ENCODE results near the gene ZNF880. TPM values are rescaled to one million over a fixed set of nuclear protein-coding genes. Genes with fewer than 3 reads are reported as not detected.
A peak's percentile ranks its signal among the peaks of the same experiment; 100 is the strongest.
"Not testable (repeated sequence)": the region's sequence is repeated elsewhere in the genome, so short reads cannot be mapped to it uniquely, and the experiment has no call there.

Gene ZNF880
- total RNA-seq = 15.6 TPM

GRCh38 chr19:52369559-52370340 is at the start of gene ZNF880:
TSS of gene ZNF880 (plus strand) at chr19:52369923. CDS start at chr19:52369966, 43 bp downstream.
- Histone ChIP-seq H3K9me3 (ENCODE audit: low read depth, low read length) (peaks cover 42% of the 10 kb centered on the region), H3K27me3 (ENCODE audit: insufficient read depth, low read length) (no peaks in the 10 kb centered on the region), H3K4me1 (ENCODE audit: insufficient read depth, low read length) (peaks cover 4% of the 10 kb centered on the region), H3K4me3 (ENCODE audit: low read length) (peak within 1 kb of the TSS; percentile 71)

- no peaks in the 10 kb centered on the region for H3K4me1 ChIP-seq (ENCODE audit: insufficient read depth, low read length)
- no peaks in the 10 kb centered on the region for H3K27me3 ChIP-seq (ENCODE audit: insufficient read depth, low read length)
- H3K4me3 ChIP-seq (ENCODE audit: low read length) = no peak overlapping the region
- peaks cover 96% of the 10 kb centered on the region for H3K9me3 ChIP-seq (ENCODE audit: low read depth, low read length)
These were observed 47.3 kb upstream of the ZNF880 start for GRCh38 chr19:52322429-52322828.

DNA sequence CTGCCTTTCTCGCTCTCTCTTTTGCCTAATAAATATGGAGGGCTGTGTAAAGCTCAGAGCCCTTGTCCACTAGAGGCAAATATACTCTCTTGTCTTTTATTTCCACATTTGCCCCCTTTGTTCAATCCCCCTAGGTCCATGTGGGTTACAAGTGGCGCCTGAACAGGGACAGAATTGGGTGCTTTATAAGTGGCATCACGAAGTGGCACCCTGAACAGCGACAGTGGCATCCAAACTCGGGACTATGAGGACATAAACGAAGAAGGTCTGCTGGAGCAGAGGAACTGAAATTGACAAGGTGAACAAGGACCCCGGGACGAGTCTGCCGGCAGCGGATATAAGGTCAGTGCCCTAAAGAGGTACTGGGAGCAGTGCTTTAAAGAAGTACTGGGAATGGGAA is 38.0 kb upstream of the ZNF880 start:
- H3K4me1 ChIP-seq (ENCODE audit: insufficient read depth, low read length) = peaks cover 5% of the 10 kb centered on the region
- H3K9me3 ChIP-seq (ENCODE audit: low read depth, low read length) = peaks cover 63% of the 10 kb centered on the region
- H3K27me3 ChIP-seq (ENCODE audit: insufficient read depth, low read length) = no peaks in the 10 kb centered on the region
- H3K4me3 ChIP-seq (ENCODE audit: low read length) = no peak overlapping the region

- H3K27me3 ChIP-seq (ENCODE audit: insufficient read depth, low read length) = no peaks in the 10 kb centered on the region
- peaks cover 30% of the 10 kb centered on the region for H3K9me3 ChIP-seq (ENCODE audit: low read depth, low read length)
- H3K4me1 ChIP-seq (ENCODE audit: insufficient read depth, low read length) = peaks cover 10% of the 10 kb centered on the region
- H3K4me3 ChIP-seq (ENCODE audit: low read length) = peak overlapping the region; percentile 80
These were observed 34.0 kb upstream of the ZNF880 start for GRCh38 chr19:52335768-52336116.

GRCh38 chr19:52336117-52336790 is 33.5 kb upstream of the ZNF880 start, which contains the start of gene ZNF610:
TSS of gene ZNF610 (plus strand) at chr19:52336243. CDS start at chr19:52349173, 12,930 bp downstream.
- Histone ChIP-seq H3K27me3 (ENCODE audit: insufficient read depth, low read length) (no peaks in the 10 kb centered on the region), H3K4me3 (ENCODE audit: low read length) (peak within 1 kb of the TSS; percentile 80), H3K4me1 (ENCODE audit: insufficient read depth, low read length) (peaks cover 10% of the 10 kb centered on the region), H3K9me3 (ENCODE audit: low read depth, low read length) (peaks cover 25% of the 10 kb centered on the region)

GRCh38 chr19:52336791-52337381 is 32.8 kb upstream of the ZNF880 start:
- no peaks in the 10 kb centered on the region for H3K27me3 ChIP-seq (ENCODE audit: insufficient read depth, low read length)
- peaks cover 10% of the 10 kb centered on the region for H3K4me1 ChIP-seq (ENCODE audit: insufficient read depth, low read length)
- H3K9me3 ChIP-seq (ENCODE audit: low read depth, low read length) = peaks cover 19% of the 10 kb centered on the region
- H3K4me3 ChIP-seq (ENCODE audit: low read length) = peak overlapping the region; percentile 80

DNA sequence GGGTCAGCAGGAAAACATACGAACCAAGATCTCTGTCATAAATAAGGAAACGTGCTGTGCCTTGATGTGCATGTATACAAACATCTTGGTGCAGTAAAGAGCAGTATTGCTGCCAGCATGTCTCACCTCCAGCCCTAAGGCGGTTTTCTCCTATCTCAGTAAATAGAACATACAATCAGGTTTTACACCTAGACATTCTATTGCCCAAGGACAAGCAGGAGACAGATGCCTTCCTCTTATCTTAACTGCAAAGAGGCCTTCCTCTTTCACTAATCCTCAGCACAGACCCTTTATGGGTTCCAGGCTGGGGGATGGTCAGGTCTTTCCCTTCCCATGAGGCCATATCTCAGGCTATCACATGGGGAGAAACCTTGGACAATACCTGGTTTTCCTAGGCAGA is 30.7 kb upstream of the ZNF880 start:
- H3K27me3 ChIP-seq (ENCODE audit: insufficient read depth, low read length); H3K9me3 ChIP-seq (ENCODE audit: low read depth, low read length); H3K4me3 ChIP-seq (ENCODE audit: low read length); H3K4me1 ChIP-seq (ENCODE audit: insufficient read depth, low read length): not testable (repeated sequence)

GRCh38 chr19:52343548-52343947 is 26.2 kb upstream of the ZNF880 start:
- no peaks in the 10 kb centered on the region for H3K27me3 ChIP-seq (ENCODE audit: insufficient read depth, low read length)
- H3K9me3 ChIP-seq (ENCODE audit: low read depth, low read length) = peaks cover 6% of the 10 kb centered on the region
- no peak overlapping the region for H3K4me3 ChIP-seq (ENCODE audit: low read length)
- no peaks in the 10 kb centered on the region for H3K4me1 ChIP-seq (ENCODE audit: insufficient read depth, low read length)

- Histone ChIP-seq H3K9me3 (ENCODE audit: low read depth, low read length) (peaks cover 6% of the 10 kb centered on the region), H3K27me3 (ENCODE audit: insufficient read depth, low read length) (no peaks in the 10 kb centered on the region), H3K4me1 (ENCODE audit: insufficient read depth, low read length) (no peaks in the 10 kb centered on the region), H3K4me3 (ENCODE audit: low read length) (no peak overlapping the region)
These were observed 24.6 kb upstream of the ZNF880 start for GRCh38 chr19:52345162-52345561.

- H3K27me3 ChIP-seq (ENCODE audit: insufficient read depth, low read length) = no peaks in the 10 kb centered on the region
- peaks cover 10% of the 10 kb centered on the region for H3K9me3 ChIP-seq (ENCODE audit: low read depth, low read length)
- no peak overlapping the region for H3K4me3 ChIP-seq (ENCODE audit: low read length)
- no peaks in the 10 kb centered on the region for H3K4me1 ChIP-seq (ENCODE audit: insufficient read depth, low read length)
These were observed 18.2 kb upstream of the ZNF880 start for GRCh38 chr19:52351512-52351911.

DNA sequence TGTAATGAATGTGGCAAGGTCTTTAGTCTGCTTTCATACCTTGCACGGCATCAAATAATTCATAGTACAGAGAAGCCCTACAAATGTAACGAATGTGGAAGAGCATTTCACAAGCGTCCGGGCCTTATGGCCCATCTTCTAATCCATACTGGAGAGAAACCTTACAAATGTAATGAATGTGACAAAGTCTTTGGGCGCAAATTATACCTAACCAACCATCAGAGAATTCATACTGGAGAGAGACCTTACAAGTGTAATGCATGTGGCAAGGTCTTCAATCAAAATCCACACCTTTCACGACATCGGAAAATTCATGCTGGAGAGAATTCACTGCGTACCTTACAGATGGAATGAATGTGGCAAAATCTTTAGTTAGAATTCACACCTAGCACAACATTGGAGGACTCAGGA is 3.3 kb upstream of the ZNF880 start:
- H3K27me3 ChIP-seq (ENCODE audit: insufficient read depth, low read length) = no peaks in the 10 kb centered on the region
- peaks cover 4% of the 10 kb centered on the region for H3K4me1 ChIP-seq (ENCODE audit: insufficient read depth, low read length)
- H3K4me3 ChIP-seq (ENCODE audit: low read length) = no peak overlapping the region
- peaks cover 58% of the 10 kb centered on the region for H3K9me3 ChIP-seq (ENCODE audit: low read depth, low read length)

DNA sequence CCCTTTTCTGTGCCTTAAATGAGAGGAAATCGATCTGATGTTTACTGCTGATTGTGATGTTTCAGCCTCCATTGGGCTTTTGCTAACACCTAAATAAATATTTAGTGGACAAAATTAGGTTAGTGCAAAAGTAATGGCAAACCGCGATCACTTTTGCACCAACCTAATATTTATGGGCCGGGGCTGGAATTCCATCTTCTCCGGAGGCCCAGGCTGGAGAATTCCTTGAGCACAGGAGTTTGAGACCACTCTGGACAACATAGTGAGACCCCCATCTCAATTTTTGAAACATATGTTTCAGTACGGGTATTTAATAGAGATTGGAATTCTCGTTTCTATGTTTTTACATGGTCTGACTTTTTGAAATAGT is 603 bp downstream of the ZNF880 start:
- Histone ChIP-seq H3K4me1 (ENCODE audit: insufficient read depth, low read length) (peaks cover 4% of the 10 kb centered on the region), H3K4me3 (ENCODE audit: low read length) (peak overlapping the region; percentile 71), H3K27me3 (ENCODE audit: insufficient read depth, low read length) (no peaks in the 10 kb centered on the region), H3K9me3 (ENCODE audit: low read depth, low read length) (peaks cover 36% of the 10 kb centered on the region)

GRCh38 chr19:52391135-52391534 is 21.4 kb downstream of the ZNF880 start:
- H3K9me3 ChIP-seq (ENCODE audit: low read depth, low read length) = peaks cover 30% of the 10 kb centered on the region
- H3K4me1 ChIP-seq (ENCODE audit: insufficient read depth, low read length) = no peaks in the 10 kb centered on the region
- H3K4me3 ChIP-seq (ENCODE audit: low read length) = no peak overlapping the region
- H3K27me3 ChIP-seq (ENCODE audit: insufficient read depth, low read length) = no peaks in the 10 kb centered on the region

DNA sequence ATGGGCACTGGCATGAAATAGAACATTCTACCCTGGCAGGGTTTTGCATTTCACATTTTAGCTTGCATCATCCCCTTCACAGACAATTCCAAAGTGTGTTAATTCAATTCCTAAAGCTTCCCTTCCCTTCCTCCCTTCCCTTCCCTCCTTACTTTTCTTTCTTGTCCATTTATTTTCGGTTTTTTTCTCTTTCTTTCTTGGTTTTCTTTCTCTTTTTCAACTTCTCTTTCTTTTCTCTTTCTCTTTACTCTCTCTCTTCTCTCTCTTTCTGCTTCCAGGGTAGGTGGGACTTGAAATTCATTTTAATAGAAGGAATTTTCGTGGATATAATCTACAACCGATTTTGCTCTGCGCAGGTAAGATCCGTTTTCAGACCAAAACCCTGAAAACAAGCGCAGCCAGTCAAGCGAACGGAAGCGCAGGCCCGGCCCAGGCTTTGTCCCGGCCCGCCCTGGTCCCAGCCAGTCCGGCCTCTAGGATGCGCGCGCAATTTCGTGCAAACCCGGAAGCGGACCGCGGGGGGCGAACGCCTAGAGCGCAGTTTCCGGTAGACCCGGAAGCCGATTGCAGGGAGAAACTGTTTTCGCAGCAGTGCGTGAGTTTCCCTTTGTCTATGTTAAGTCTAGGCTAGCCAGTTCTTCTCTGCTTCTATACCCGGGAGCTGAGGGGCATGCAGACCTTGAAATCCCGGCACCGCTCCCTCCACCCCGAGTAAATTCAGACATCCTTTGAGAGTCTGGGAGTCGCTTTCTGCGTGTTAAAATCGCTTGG is 27.8 kb downstream of the ZNF880 start, which contains the start of gene ZNF528:
Gene ZNF528, plus strand, starts transcription at position 540 of the 771 bp plus-strand sequence. CDS start 4,165 bp downstream, outside the sequence.
- Histone ChIP-seq H3K4me3 (ENCODE audit: low read length) (peak within 1 kb of the TSS; percentile 71), H3K4me1 (ENCODE audit: insufficient read depth, low read length) (peaks cover 15% of the 10 kb centered on the region), H3K27me3 (ENCODE audit: insufficient read depth, low read length) (no peaks in the 10 kb centered on the region), H3K9me3 (ENCODE audit: low read depth, low read length) (peaks cover 8% of the 10 kb centered on the region)

GRCh38 chr19:52398081-52398441 is 28.3 kb downstream of the ZNF880 start:
- Histone ChIP-seq H3K9me3 (ENCODE audit: low read depth, low read length) (peaks cover 8% of the 10 kb centered on the region), H3K4me1 (ENCODE audit: insufficient read depth, low read length) (peaks cover 15% of the 10 kb centered on the region), H3K27me3 (ENCODE audit: insufficient read depth, low read length) (no peaks in the 10 kb centered on the region), H3K4me3 (ENCODE audit: low read length) (peak overlapping the region; percentile 71)
